HG03378 (cell line): ENCODE data around the gene LHFPL3.

Source experiments
- ATAC-seq: cut with Tn5 transposase; IDR thresholded peaks from one replicate; pipeline ENCODE4 v1.9.1; 2021; ENCODE audit warnings: mild to moderate bottlenecking, moderate library complexity; ENCODE audit not compliant: unreplicated experiment

LHFPL3 gene

DNA sequence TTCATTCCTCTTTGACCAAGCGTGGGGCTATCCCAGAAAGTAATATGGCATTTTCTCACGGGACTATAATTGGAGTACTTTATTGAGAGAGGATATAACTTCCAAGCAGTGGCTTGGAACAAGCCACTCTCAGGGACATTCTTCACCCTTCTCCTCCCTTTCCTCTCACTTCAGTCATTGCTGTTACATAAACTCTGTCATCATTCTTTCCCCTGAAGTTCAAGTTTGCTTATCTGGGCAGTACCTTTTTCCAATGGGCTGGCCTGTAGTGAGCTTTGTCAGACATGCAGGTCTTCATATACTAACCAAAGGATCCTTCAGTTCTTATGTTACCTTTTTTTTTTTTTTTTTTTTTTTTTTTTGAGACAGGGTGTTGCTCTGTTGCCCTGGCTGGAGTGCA lies 626.9 kb downstream of the LHFPL3 start:
- no peak for ATAC-seq
